GM18520 (cell line): ENCODE data around the gene ZC3H6.
"Not testable (repeated sequence)": the region's sequence is repeated elsewhere in the genome, so short reads cannot be mapped to it uniquely, and the experiment has no call there.

ENCODE experiments used
- ATAC-seq: cut with Tn5 transposase; IDR thresholded peaks from one replicate; pipeline ENCODE4 v1.9.1; 2021; ENCODE audit not compliant: unreplicated experiment

ZC3H6 gene

GRCh38 chr2:112321375-112322320, 46.3 kb downstream of the ZC3H6 start:
- no peak for ATAC-seq

- ATAC-seq, result no peak
These were observed 47.5 kb downstream of the ZC3H6 start for GRCh38 chr2:112322919-112323318.

GRCh38 chr2:112332123-112332696, 56.8 kb downstream of the ZC3H6 start:
- ATAC-seq, result no peak

- ATAC-seq, result no peak
These were observed 60.2 kb downstream of the ZC3H6 start for GRCh38 chr2:112335600-112335999.

- no peak for ATAC-seq
These were observed 64.6 kb downstream of the ZC3H6 start for GRCh38 chr2:112339986-112340385.

- no peak for ATAC-seq
These were observed 65.3 kb downstream of the ZC3H6 start for GRCh38 chr2:112340475-112341267.

GRCh38 chr2:112342067-112342550, 66.7 kb downstream of the ZC3H6 start:
- ATAC-seq, result no peak

- ATAC-seq, result no peak
These were observed 68.6 kb downstream of the ZC3H6 start for GRCh38 chr2:112343827-112344585.

GRCh38 chr2:112345030-112346027, 69.9 kb downstream of the ZC3H6 start:
- no peak for ATAC-seq

- not testable (repeated sequence) for ATAC-seq
These were observed 76.9 kb downstream of the ZC3H6 start for GRCh38 chr2:112352292-112352691.

GRCh38 chr2:112352809-112353603, 77.6 kb downstream of the ZC3H6 start:
- ATAC-seq, result not testable (repeated sequence)

GRCh38 chr2:112354335-112354734, 78.9 kb downstream of the ZC3H6 start:
- not testable (repeated sequence) for ATAC-seq

- ATAC-seq, result not testable (repeated sequence)
These were observed 84.7 kb downstream of the ZC3H6 start for GRCh38 chr2:112360055-112360454.
